ENCODE data around the gene CLDN5. TPM values are rescaled to one million over a fixed set of nuclear protein-coding genes. Genes with fewer than 3 reads are reported as not detected.

CLDN5 gene
- total RNA-seq, 4 donors from 2014 or later = 40.4 to 108 (median 89.6) TPM

DNA sequence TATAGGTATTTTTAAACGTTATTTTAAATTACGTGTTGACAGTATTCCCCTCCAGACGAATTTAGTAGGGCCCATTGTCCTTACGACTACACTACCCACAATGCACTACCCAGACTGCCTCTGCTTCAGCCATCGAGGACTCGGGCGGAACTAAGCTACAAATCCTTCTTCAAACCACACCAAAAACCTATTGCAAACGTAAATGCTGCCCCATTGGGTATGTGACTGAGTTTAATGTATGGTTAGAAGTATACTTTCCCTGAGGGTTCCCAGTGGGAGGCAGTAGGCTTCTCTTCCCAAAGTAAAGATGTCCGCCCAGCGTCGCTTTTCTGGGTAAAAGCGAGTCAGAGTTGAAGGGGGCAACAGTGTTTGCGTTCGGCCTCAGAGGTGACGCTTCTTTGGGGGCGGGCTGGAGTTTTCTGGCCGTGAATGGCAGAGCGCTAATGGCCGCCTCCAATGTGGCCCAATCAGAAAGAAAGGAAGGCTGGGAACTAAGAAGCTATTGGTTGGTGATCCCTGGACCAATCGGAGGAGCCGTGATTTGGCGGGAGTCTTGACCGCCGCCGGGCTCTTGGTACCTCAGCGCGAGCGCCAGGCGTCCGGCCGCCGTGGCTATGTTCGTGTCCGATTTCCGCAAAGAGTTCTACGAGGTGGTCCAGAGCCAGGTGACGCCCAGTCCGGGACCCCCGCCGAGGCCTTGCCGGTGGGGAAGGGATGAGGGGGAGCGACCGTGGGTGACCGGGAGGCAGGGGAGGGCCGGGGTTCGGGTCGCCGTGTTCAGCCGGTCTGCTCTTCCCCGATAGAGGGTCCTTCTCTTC, 44.6 kb downstream of the CLDN5 start, which contains the start of gene CDC45:
Gene CDC45 (plus strand): TSS at position 566 of the 818 bp plus-strand sequence. CDS start 49 bp downstream, at position 615.
- no peaks in the 10 kb centered on the region for H3K9me3 ChIP-seq
- peak within 1 kb of the TSS; percentile 90 to 98 (median 97) for H3K27ac ChIP-seq
- no peaks in the 10 kb centered on the region for H3K27me3 ChIP-seq
- peaks cover 0 to 10% of the 10 kb centered on the region in 2 donors for H3K36me3 ChIP-seq
- DNase-seq (peak; percentile 96 to 97), ATAC-seq (peak; percentile 92 to 95)
- H3K4me3 ChIP-seq = peak within 1 kb of the TSS; percentile 63 to 78 (median 70)
- intact Hi-C loops (cut with DNase I; ENCODE audit: low total_unique reads) (loop anchor here (1.0 to 2.0 kb wide), 7 partner anchors 32 to 357 kb away; partner anchors contain the start of genes C22orf39, CLTCL1, DGCR2 and ESS2), in situ Hi-C loops (cut with MboI; ENCODE audit: low sequenced_read_pairs in 4 of 4) (loop anchor here in 1 of 4 donors (10.0 kb wide), 1 partner anchor 145 kb away; no protein-coding TSS in a partner anchor)
- H3K4me1 ChIP-seq = peaks cover 33 to 35% of the 10 kb centered on the region in 2 donors
- TF ChIP-seq CTCF (IDR thresholded peaks at IDR 0.05 in 4 of 5, conservative IDR thresholded peaks at IDR 0.05 in 1 of 5) (no peak), POLR2A (IDR thresholded peaks at IDR 0.05) (no peak)

- Histone ChIP-seq H3K27me3 (no peaks in the 10 kb centered on the region), H3K36me3 (peaks cover 0 to 17% of the 10 kb centered on the region in 2 donors), H3K27ac (peak within 1 kb of the TSS; percentile 90 to 98 (median 97)), H3K4me1 (peaks cover 36 to 38% of the 10 kb centered on the region in 2 donors), H3K4me3 (peak within 1 kb of the TSS; percentile 63 to 78 (median 70)), H3K9me3 (no peaks in the 10 kb centered on the region)
- peak; percentile 71 to 77 for ATAC-seq
- TF ChIP-seq CTCF (IDR thresholded peaks at IDR 0.05 in 4 of 5, conservative IDR thresholded peaks at IDR 0.05 in 1 of 5) = no peak
- TF ChIP-seq POLR2A (IDR thresholded peaks at IDR 0.05) = peak; percentile 77 to 84
- intact Hi-C loops (cut with DNase I; ENCODE audit: low total_unique reads) (loop anchor here (1.0 to 2.0 kb wide), 7 partner anchors 32 to 356 kb away; partner anchors contain the start of genes C22orf39, CLTCL1, DGCR2 and ESS2), in situ Hi-C loops (cut with MboI; ENCODE audit: low sequenced_read_pairs in 4 of 4) (no loop called here)
- DNase-seq = peak; percentile 88 to 95
These were observed 45.3 kb downstream of the CLDN5 start, which contains the start of gene UFD1 for GRCh38 chr22:19478901-19479354. Gene UFD1, minus strand, starts transcription at chr22:19479193. Its CDS starts 108 bp downstream, at chr22:19479085.

- in situ Hi-C loops (cut with MboI; ENCODE audit: low sequenced_read_pairs in 4 of 4) (no loop called here), intact Hi-C loops (cut with DNase I; ENCODE audit: low total_unique reads) (loop anchor here (2.0 kb wide), 3 partner anchors 187 to 355 kb away; partner anchors contain the start of genes CLTCL1, DGCR2 and SLC25A1)
- Histone ChIP-seq H3K27ac (peak overlapping the region; percentile 90 to 98 (median 97)), H3K36me3 (peaks cover 0 to 21% of the 10 kb centered on the region in 2 donors), H3K4me1 (peaks cover 41 to 43% of the 10 kb centered on the region in 2 donors), H3K27me3 (no peaks in the 10 kb centered on the region), H3K4me3 (peak overlapping the region; percentile 63 to 78 (median 70)), H3K9me3 (no peaks in the 10 kb centered on the region)
- no peak for ATAC-seq
- no peak for DNase-seq
- TF ChIP-seq CTCF (IDR thresholded peaks at IDR 0.05 in 4 of 5, conservative IDR thresholded peaks at IDR 0.05 in 1 of 5) (no peak), POLR2A (IDR thresholded peaks at IDR 0.05) (no peak)
These were observed 45.9 kb downstream of the CLDN5 start for GRCh38 chr22:19478045-19478900.
